GM19099 (cell line): Measurements from ENCODE around the gene TIGD2.

Experiments used
- POLR2A ChIP-seq: IDR thresholded peaks from 3 replicates; pipeline ENCODE4 v1.6.1; 2011; ENCODE audit warnings: low read depth; ENCODE audit not compliant: insufficient read length; ENCODE audit errors: extremely low read depth

Gene TIGD2

GRCh38 chr4:89137231-89137630 is 25.9 kb downstream of the TIGD2 start:
- TF ChIP-seq POLR2A = no peak

- no peak for TF ChIP-seq POLR2A
Observed at GRCh38 chr4:89137695-89138094, 26.4 kb downstream of the TIGD2 start.

DNA sequence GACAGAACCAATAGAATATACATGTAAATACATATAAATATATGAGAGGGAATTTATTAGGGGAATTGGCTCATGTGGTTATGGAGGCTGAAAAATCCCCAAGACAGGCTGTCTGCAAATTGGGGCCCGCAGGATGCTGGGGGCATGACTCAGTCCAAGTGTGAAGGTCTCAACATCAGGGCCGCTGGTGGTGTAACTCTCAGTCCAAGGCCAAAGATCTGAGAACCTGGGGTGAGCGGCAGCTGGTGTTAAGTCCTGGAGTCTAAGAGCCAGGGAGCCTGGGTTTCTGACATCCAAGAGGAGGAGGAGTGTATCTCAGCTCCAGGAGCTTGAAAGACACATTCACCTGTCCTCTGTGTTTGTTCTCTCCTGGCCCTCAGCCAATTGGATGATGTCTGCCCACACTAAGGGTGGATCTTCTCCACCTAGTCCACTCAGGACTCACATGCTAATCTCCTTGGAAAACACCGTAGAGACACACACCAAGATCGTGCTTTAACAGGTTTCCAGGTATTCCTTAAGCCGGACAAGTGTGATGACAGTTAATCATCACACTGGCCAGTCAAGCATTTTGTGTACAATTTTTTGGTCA is 28.9 kb downstream of the TIGD2 start:
- TF ChIP-seq POLR2A = no peak

GRCh38 chr4:89142691-89143669 is 31.6 kb downstream of the TIGD2 start:
- no peak for TF ChIP-seq POLR2A

- no peak for TF ChIP-seq POLR2A
Observed at GRCh38 chr4:89146196-89146595, 34.9 kb downstream of the TIGD2 start.

DNA sequence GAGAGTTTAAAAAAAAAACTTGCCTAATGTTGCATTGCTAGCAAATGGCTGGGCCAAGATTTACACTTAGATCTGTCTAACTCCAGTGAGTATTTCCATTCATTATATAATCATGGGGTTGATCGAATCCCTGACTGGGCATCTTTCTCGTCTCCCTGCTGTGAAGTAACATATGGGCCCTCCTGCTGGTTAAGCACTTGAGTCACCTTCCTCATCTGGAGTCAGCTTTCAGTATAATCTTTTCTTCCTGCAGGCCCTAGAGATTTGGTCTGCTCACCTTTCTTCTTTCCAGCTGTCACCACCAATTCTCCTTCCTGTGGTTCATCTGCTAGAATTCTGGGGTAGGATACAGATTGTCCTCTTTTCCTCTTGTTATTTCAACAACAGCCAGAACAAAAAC is 41.6 kb downstream of the TIGD2 start:
- TF ChIP-seq POLR2A = no peak

DNA sequence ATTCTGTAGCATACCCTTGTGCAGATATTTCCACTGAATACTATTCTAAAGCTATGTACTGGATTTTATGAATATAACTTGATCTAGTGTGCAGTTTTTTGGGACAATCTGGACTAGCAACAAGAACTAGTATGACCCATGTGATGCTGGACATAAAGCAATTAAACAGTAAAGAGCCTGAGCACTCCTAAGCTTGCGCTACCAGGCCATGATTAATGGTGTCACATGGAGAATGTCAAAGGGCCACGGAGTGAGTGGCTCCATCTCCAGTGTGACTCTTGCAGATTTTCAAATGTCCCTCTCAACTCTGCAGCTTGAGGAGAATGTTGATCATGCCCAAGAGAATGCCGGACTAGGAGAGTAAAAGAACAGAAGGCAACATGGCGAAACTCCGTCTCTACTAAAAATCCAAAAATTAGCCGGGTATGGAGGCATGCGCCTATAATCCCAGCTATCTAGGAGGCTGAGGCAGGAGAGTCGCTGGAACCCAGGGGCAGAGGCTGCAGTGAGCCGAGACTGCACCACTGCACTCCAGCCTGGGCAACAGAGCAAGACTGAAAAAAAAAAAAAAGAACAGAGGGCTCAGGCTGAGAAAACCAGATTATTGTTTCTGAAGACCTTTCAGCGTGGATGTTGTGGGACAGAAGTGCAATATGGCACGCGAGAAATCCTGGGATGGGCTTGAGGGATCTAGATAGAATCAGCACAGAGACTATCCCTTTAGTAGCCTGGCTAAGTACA is 45.0 kb downstream of the TIGD2 start:
- TF ChIP-seq POLR2A = no peak

- TF ChIP-seq POLR2A = no peak
Observed at GRCh38 chr4:89157488-89158024, 46.2 kb downstream of the TIGD2 start.

GRCh38 chr4:89158884-89159503 is 47.7 kb downstream of the TIGD2 start:
- TF ChIP-seq POLR2A = no peak

DNA sequence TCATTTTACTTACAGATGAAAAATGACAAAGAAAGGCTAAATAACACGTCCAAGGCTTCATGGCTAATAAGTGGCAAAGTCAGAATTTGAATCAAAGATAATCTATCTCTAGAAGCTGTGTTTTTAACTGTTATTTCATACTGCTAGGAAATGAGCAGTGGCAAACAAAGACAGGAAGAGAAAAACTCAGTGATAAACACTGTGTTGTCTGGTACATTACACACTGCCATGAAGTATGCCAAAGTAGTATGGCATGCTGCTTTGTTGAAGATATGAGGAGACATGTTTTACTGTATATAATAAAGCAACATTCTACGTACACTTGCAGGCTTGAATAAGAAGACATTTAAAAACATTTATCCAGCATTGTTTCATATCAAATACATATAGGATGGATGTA is 49.5 kb downstream of the TIGD2 start:
- TF ChIP-seq POLR2A = no peak

DNA sequence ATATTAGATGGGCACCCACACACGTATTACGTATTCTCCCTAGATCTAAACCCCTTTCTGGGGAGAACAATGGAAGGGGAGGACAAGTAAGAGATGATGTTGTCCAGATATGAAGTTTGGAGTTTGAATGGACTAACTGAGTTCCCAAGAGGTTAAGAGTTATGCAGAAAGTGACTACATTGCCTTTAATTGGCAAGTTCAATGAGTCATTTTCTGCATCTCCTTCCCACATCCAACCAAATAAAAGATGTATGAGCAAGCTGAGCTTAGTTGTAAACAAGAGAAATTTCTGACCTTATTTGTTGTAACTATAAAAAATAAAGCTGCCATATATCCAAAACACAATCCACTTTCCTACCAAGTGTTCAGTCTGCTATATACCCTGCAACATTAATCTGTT is 50.5 kb downstream of the TIGD2 start:
- no peak for TF ChIP-seq POLR2A

- TF ChIP-seq POLR2A = no peak
Observed at GRCh38 chr4:89162496-89162895, 51.2 kb downstream of the TIGD2 start.

DNA sequence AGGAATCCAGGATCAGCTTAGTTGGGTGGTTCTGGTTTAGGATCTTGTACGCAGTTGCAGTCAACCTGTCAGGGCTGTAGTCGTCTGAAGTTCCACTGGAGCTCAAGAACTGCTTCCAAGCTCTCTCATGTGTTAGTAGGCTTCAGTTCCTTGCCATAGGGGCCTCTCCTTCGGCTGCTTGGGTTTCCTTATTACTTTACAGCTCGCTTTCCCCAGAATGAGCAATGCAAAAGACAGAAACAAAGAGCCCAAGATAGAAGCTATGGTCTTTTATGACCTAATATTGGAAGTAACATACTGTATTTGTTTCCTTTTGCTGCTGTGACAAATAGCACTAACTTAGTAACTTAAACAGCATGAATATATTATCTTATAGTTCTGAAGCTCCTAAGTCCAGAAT is 51.7 kb downstream of the TIGD2 start:
- no peak for TF ChIP-seq POLR2A

GRCh38 chr4:89164400-89164799 is 53.1 kb downstream of the TIGD2 start:
- TF ChIP-seq POLR2A = no peak
